HFF-Myc (cell line): ENCODE data around the gene RBM24.

Source experiments
- DNase-seq: peaks from one replicate; pipeline ENCODE4 v3.0.0-alpha.2; 2011; ENCODE audit warnings: low read depth; ENCODE audit errors: extremely low read depth
- H3K4me3 ChIP-seq: replicated peaks from 2 replicates; pipeline ENCODE4 v1.5.1; 2011; ENCODE audit warnings: low read depth, mild to moderate bottlenecking, control low read depth, low read length
- TF ChIP-seq, protein P1 (sequence below): IDR thresholded peaks from 2 replicates; pipeline ENCODE4 v1.5.1; 2012; ENCODE audit warnings: mild to moderate bottlenecking, low read depth, low read length, control low read depth; ENCODE audit errors: missing control alignments

Gene RBM24

DNA sequence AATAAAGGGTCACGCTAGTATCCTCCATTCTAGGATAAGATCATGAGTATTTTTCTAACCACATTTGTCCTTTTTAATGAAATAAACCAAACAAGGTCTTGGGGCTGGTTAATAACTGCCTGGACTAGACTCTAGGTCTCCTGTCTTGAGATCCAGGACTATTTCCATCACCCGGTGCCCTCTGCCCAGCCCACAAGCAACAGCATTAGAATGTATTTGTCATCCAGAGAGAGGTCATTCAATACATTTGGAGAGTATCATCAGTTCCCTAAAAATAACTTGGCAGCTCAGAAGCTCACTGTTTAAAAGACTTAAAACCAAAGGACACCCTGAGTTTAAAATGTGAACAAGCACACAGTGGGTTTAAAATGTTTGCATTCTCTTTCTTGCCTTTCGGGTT is 4.4 kb upstream of the RBM24 start:
- DNase-seq: no peak
- TF ChIP-seq, protein P1, sequence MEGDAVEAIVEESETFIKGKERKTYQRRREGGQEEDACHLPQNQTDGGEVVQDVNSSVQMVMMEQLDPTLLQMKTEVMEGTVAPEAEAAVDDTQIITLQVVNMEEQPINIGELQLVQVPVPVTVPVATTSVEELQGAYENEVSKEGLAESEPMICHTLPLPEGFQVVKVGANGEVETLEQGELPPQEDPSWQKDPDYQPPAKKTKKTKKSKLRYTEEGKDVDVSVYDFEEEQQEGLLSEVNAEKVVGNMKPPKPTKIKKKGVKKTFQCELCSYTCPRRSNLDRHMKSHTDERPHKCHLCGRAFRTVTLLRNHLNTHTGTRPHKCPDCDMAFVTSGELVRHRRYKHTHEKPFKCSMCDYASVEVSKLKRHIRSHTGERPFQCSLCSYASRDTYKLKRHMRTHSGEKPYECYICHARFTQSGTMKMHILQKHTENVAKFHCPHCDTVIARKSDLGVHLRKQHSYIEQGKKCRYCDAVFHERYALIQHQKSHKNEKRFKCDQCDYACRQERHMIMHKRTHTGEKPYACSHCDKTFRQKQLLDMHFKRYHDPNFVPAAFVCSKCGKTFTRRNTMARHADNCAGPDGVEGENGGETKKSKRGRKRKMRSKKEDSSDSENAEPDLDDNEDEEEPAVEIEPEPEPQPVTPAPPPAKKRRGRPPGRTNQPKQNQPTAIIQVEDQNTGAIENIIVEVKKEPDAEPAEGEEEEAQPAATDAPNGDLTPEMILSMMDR: no peak

DNA sequence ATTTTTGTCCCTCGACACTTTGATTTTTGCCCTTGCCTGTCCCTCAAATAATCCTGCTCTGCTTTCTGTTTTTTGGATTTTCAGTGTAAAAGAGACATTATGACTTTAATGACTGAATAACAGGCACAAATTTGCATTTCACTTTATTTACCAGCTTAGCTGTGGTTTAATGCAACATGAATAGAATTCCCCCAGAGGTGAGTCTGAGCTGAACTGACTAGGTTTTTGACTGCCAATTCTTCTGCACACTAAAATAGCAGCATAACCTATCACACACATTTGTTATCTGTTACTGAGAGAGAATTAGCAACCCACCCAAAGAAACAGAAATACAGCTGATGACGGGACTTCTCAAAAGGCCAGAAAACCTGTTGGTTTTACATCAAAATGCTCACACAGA is 3.9 kb upstream of the RBM24 start:
- DNase-seq: no peak
- TF ChIP-seq, protein P1: no peak

More for the DNA sequence above, 4.4 kb upstream of the RBM24 start:
- H3K4me3 ChIP-seq: no peak overlapping the region

DNA sequence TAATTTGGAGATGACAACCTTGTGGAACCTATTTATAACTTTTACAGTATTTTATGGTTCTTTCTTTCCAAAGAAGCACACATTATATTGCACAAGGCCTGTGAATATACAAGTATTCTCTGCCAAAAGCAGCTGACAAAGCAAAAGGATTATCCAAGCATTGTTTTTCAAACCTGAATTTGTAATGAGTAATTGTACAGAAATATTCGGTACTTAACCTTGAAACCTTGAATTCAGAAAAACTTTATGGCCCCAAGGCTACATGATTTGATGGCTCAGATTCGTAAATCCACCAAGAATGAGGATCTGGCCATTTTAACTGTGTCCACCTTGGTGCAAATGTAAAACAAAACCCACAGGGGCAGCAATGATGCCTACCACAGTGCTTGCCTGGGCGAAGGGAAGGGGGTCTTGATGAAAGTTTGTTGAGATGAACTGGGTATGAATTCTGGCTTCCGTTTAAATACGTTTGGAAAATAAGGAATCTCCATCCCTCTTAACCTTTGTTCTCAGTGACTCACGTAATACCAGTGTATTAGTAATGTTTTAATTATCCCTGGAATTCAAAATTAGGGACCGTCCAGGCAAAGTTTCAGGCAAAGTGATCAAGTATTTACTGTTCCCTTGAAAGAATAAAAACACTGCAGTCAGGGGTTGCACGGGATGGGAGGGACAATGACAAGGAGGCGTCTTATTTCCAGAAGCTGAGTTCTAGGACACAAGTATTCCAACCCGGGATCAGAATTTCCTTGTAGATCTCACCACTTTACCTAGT is 2.7 kb upstream of the RBM24 start:
- H3K4me3 ChIP-seq: no peak overlapping the region
- TF ChIP-seq, protein P1: no peak
- peak; percentile 32 for DNase-seq

More for the DNA sequence above, 3.9 kb upstream of the RBM24 start:
- no peak overlapping the region for H3K4me3 ChIP-seq

DNA sequence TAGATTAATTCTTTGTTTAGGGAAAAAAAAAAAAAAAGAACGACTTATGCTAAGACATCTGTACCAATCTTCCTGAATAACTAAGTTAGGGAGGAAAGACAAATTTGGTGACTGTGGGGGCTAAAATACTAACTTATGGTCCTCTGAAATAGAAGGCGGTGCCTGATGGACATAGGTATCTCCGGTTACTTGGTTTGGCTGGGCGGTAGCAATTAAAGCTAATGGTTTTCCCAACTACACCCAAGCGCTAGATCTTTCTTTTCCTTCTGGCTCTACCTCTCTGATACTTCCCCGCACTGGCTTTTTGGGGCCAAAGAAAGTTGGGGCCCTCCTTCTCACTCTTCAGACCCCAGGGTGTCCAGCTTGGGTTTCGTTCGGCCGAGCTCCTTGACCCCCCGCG is 1.0 kb upstream of the RBM24 start:
- H3K4me3 ChIP-seq: peak overlapping the region; percentile 64; the same call in 1 of the 2 replicates
- TF ChIP-seq, protein P1: no peak
- DNase-seq: no peak

DNA sequence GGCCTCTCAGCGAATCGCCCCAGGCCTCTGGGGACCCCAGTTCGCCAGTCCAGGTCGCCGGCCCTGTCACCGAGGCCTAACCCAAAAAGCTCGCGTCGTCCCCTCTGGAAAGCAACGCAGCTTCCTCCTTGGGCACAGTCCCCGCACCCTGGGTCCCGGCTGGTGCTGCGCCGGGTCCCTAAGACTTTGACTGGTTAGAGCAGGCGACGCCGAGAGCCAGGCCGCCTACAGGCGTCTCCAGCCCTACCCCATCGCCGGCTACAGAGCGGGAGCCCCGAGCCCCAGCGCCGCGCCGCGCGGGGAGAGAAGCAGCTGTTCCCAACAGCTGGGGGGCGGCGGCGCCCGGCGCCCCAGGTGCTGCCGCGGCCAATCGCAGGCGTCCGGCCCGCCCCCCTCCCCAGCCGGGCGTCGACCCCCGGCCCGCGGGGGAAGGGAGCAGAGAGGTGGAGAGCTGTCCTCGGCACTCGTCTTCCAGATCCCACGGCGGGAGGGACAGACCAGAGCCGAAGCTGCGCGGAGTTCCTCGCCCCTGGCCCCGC is 540 bp upstream of the RBM24 start:
- TF ChIP-seq, protein P1: no peak
- no peak for DNase-seq
- peak overlapping the region; percentile 64 for H3K4me3 ChIP-seq

DNA sequence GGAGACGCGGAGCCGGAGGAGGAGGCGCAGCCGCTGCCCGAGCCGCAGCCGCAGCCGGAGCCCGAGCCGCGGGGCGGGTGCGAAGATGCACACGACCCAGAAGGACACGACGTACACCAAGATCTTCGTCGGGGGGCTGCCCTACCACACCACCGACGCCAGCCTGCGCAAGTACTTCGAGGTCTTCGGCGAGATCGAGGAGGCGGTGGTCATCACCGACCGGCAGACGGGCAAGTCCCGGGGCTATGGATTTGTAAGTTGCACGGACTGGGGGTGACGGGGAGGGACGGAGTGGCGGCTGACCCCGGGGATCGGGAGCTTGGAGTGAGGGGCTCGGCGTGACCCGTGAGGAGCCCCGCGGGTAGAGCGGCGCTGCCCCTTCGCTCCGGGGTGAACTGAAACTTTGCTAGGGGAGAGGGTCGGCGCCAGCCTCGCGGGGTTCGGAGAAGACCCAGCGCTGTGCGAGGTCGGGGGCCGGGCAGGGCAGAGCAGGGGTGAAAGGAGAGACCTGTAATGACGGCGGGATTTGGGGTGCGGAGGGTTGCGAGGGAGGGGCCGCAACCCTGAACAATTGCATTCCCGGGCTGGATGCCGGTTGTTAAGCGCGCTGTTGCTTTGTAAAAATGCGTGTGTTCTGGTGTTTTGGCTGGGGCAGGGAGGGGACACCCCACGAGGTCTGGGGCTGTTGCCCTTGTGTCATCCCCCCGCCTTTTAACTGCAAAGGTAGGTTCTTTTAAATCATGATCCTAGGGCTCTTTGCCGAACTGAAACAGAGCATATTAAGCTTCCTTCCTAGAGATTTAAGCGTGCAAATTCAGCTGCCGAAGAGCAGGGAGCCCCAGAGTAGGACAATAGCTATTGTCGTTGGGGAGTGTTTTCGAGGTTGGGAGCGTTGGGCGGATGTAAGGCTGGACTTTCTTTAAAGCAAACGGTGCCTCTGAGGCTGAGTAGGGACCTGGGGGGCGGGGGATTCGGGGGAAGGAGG is 628 bp downstream of the RBM24 start:
- TF ChIP-seq, protein P1: no peak
- DNase-seq: no peak
- H3K4me3 ChIP-seq: peak overlapping the region; percentile 64
